Middle frontal gyrus (tissue), 1 donor: ENCODE results near the gene SKOR1.

ENCODE experiments used
- DNase-seq: peaks from one replicate; pipeline ENCODE4 v3.0.0-alpha.2; 2015; ENCODE audit warnings: low spot score; ENCODE audit errors: extremely low spot score

The SKOR1 gene

DNA sequence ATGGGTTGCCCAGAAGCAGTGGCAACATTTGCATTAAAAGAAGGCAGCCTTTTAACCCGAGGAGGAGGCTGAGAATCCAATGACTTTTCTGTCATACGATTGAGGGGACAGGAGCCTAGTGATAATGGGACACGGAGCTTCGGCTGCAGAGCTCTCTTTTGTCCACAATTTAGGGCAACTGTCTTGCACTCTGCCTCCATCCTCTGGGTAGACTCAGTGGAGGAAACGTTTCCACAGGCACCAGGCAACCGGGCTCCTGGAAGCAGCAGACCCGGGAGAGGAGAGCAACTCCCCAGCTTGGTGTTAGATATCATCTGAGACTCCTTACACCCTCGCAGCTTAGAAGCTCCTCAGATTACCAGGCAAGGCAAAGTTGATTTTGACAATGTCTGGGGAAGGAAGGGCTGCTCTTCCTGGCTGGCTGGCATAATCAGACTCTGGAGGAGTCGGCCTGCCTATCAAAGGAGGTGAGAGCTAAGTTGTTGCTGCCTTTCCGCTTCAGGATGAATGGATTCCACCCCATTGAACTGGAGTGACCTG, 58.0 kb downstream of the SKOR1 start:
- no peak for DNase-seq

DNA sequence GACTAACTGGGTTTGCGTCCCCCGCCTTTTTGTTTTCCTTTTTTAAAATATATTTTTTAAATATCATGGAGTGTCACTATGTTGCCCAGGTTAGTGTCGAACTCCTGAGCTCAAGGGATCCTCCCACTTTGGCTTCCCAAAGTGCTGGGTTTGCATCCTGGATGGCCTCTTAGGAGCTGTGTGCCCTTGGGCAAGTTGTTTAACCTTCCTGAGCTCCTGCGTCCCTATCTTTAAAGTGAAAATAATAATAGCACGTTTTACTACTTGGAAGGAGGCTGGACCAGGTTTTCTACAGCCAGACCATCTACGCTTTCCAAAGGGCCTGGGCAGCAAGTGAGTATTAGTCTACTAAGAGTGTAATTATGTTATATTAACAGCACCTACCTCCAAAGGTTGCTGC, 58.7 kb downstream of the SKOR1 start:
- DNase-seq = no peak
